Skin of body (tissue), 2 donors: Measurements from ENCODE around the gene PTPRF. TPM values are rescaled to one million over a fixed set of nuclear protein-coding genes. Genes with fewer than 3 reads are reported as not detected.

Experiments
- DNase-seq: peaks from one replicate; lab custom pipeline; 2025; lab: John Stamatoyannopoulos, UW
- total RNA-seq: library from RNA; depleted of rRNA; stranded (reverse); fragments of >200 nt; gene quantifications from one replicate; pipeline ENCODE4 v1.2.3, GENCODE V29; 2014

The PTPRF gene
- total RNA-seq, 1 donor from 2014 or later = 79.3 TPM

DNA sequence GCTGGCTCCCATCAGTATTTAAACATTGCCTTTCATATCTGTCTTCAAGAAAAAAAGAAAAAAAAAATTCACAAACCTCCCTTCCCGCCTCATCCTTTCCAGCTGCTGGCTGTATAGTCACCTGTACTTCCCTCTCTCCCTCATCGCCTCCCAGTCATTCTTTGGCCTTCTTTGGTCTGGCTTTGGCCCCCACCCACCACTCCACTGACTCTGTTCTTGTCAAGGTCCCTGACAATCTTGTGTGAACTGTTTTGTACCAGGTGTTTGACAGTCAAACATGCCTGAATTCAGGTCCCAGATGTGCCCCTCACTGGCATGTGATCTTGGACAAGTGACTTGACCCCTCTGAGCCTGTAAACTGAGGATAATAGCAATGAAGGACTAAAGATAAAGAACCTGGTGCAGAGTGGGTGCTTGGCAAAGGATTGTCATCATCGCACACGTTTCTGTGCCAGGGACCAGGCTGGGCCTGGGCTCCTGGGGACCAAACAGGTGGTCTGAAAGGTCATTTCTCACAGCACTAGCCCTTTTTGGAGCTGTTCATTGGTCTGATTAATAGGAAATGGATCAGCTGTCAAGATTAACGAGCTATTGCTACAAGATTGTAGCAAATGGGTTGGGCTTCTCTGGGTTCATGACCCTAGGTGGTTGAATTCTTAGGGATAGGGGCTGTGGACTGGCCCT, 21.5 kb downstream of the PTPRF start:
- DNase-seq = no peak

DNA sequence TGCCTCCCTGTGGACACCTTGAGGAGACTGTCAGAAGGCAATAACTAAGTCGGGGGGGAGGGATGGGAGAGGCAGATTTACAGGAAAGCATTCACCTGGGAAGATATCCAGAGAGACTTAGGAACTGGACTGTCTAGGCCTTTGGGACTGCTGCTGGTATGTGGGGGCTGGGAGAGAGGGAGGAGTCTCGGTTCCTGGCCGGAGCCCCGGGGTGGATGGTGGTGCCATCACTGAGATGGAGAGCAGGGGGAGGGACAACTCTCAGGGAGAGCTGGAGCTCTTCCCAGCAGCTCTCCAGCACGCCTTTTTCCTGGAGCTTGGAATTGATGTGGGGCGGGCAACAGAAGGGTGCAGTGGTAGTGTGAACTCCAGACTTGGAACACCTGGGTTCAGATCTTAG, 22.1 kb downstream of the PTPRF start:
- no peak for DNase-seq

DNA sequence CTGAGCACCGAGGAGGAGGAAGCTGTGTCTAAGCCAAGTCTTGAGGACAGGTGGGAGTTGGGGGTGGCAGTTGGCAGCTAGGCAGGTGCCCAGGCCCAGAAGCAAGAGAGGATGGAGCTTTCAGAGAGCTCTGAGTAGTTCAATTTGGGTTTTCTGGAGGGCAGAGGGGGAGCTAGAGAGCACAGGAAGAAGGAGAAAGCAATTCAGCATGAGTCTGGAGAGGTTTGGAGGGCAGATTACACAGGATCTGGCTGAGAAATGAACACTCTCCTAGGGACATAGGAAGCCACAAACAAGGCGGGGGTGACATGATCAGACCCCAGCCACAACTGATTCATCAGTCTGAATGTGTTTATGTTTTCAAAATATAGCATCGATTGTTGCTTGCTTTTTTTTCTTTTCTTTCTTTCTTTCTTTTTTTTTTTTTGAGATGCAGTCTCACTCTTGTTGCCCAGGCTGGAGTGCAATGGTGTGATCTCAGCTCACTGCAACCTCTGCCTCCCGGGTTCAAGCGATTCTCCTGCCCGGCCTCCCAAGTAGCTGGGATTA, 23.8 kb downstream of the PTPRF start:
- DNase-seq = no peak

DNA sequence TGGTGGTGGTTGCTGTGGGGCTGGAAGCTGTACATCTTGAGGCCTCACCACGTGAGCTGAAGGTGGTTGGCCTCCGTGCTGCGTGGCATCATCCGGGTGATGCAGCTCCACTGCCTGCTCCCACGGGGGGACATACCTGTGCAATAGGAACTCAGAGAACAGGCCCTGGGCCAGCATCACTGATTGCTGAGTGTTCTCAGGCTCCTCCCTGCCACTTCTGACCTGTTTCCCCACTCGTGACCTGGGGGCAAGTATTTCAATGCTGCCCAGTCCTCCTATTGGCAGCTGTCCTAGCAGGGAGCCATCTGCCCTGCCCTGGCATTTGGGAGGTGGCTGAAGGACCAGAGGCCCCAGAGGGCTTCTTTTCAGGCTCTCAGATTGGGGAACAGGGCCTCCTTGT, 26.1 kb downstream of the PTPRF start:
- no peak for DNase-seq

DNA sequence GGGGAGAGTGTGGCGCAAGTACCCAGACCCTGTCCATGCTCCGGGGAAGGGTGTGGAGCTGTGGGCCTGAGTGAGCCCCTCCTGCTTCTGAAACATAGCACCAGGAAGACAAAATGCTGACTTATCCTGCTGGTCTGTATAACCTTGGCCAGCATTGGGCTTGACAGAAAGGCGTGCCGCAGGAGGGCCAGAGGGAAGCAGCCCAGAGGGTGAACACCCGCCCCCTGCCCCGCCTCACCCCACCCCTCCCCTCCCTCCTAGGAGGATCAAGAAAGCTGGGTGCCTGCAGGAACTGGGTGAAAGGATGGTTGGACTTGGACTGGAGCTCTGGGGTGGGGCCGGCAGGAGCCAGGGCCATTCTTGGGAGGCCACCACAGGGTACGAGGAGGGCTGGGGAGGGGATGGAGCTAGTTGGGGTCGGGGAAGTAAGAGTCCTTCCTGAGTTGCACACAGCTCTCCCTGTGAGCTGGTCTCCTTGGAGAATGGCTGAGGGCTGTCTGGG, 27.1 kb downstream of the PTPRF start:
- no peak for DNase-seq

DNA sequence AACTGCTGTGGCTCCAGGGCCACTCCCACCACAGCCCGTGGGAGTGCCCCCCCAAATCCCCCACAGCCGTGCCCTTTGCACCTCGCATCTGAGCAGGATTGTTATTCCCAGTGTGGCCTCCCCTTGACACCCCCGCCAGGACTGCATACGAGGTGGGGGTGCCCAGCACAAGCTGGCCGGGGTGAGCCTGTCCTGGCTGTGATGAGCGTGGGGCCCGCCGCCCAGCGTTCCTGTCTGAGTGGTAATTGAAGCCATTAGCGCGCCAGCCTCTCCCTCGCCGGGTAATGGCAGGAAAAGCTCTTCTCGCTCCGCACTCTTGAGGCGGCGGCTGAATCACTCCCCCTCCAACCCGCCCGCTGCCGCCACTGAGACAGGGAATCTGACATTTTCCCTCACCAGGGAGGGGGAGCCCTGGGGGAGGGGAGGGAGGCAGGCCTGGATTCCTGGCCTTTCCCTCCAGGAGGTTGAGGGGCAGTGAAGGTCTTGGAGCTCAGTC, 27.7 kb downstream of the PTPRF start:
- DNase-seq = no peak

DNA sequence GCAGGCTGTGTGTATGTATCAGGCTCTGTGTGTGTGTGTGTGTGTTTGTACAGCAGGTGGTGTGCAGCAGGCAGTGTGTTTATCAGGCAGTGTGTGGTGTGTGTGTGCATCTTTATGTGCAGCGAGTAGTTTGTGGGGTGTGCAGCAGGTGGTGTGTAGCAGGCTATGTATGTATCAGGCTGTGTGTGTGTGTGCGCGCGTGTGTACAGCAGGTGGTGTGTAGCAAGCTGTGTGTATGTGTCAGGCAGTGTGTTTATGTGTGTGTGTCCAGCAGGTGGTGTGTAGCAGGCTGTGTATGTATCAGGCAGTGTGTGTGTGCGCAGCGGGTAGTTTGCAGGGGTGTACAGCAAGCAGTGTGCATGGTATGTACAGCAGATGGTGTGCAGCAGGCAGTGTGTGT, 29.0 kb downstream of the PTPRF start:
- no peak for DNase-seq

DNA sequence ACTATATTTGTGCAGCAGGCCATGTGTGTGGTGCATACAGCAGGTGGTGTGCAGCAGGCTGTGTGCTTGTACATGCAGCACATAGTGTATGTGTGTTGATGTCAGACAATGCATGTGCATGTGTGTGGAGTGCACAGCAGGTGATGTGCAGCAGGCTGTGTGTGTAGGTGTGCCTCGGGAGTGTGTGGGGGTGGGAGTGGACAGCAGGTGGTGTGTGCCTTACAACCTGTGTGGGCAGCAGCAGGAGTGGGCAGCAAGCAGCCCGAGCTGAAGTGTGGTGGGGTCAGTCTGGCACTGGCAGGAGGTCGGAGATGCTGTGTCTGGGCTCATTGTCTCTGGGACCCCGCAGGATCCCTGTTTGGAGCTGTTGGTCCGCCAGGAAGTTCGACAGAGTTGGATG, 29.6 kb downstream of the PTPRF start:
- DNase-seq = no peak

DNA sequence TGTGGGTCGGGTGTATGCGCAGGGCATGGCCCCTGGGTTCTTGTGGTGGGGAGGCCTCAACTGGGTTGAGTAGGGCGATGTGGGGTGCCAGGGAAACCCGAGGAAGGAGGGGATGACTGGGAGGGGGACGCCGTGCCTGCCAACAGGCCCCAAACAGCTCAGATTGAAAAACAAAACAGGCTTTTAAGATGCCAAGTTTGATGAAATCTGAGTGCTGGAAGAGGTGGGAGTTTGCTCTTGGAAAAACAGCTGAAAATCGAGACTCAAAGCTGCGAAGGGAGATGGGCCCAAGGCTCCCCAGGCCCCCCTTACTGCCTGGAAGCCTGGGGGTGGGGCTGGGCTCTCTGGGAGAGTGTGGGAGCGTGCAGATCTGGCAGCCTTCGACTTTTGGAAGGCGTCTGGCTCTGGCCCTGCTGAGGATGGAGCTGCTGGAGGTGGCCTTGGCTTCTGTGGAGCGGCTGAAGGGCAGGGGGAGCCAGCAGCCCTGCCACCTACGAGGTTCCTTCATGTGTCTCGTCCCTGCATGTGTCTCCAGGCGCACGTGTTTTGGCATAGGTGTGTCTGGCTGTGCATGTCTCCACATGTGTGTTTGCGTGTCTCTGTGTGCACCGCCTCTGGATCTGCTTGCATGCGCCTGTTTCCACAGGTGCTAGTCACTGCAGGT, 33.3 kb downstream of the PTPRF start:
- DNase-seq = peak; percentile 64

DNA sequence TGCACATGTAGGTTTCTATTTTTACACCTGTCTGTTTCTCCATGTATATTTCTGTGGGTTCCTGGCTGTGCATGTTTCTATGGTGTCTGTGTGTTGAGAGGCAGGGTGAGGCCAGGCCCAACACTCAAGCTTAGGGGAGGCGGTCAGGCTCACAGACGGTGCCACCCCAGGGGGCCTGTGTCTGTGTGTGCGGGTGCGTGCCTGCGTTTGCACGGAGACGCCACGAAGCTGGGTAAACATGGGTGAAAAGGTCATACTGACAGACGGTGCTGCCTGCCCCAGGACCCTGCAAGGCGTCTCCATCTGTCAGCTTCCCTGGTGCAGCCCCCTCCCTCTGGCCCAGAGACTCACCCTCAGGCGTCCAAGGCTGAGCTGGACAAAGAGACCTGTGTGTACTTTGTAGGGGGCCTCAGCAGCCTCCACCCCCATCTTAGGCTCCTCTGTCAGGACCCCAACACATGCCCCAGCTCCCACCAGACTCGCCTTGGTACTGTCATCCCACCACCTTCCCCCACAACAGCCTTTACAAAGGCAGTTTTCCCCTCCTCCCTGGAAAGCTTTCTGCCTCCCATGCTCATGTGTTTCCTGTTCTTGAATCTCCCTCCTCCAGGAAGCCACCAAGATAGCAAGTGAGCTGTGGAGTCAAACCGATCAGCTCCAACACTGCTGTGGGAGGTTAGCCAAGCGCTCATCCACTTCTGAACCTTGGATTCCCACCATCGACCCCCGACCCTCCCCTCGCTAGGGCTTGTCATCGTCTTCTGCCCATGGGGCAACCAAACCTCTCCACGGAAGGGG, 34.1 kb downstream of the PTPRF start:
- no peak for DNase-seq

DNA sequence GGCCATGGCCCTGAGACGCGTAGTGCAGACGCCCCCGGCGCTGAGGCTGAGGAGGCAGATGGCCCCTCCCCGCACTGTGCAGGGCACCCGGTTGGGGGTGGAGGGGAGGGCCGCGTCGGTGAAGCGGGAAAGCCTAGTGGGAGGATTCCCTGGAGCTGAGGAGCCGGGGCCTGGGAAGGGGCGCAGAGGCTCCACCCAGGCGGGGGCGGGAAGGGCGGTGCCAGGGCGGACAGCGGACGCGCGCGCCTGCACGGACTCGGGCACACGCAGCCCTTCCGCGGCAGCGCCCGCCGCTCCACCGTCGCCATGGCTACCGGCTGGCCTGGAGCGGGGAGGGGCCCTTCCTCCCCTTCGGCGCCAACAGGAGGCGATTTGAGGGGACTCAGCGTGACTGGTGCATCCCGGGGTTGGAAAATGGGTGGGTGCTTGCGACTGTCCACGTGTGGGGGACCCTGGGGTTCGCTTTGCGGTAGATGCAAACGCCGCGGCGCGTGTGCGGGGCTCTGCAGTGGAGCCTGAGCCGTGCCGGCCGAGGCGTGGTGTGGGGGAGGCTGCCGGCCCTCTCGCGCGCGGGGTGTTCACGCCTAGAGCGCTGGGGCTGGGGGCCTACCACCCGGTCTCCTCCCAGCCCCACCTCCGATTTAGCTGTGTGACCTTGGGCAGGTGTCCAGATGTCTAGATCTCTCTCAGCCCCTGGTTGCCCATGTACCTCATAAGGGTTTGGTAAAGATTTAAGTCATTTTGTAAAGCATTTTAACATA, 35.1 kb downstream of the PTPRF start:
- peak; percentile 43 for DNase-seq

DNA sequence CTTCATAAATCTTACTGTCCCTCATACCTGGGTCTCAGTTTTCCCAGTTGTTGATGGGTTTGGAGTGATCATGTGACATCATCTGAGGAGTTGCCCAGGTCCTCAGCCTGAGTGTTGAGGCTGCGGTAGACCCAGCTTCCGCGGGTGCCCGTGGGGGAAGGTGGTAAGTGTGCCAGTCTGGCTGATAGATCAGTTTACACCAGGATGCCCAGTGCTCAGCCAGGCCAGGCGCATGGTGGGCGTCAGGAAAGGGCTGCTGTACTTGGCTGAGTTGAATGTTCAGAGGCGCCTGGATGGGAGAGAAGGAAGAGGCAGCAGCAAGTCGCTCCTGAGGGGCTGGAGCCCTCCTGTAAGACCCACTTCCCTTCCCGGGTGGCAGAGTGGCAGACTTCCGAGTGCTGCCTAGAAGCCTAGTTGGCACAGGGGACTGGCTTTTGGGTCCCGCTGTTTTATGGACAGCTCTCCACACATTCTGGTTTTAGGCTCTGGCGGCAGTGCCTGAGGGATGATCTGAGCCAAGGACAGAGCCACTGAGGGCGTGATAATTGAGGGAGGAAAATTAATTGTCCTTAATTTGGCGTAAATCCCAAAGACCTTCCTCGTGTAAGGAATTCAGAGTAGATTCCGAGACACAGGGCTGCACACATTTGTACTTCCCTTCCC, 35.8 kb downstream of the PTPRF start:
- no peak for DNase-seq

DNA sequence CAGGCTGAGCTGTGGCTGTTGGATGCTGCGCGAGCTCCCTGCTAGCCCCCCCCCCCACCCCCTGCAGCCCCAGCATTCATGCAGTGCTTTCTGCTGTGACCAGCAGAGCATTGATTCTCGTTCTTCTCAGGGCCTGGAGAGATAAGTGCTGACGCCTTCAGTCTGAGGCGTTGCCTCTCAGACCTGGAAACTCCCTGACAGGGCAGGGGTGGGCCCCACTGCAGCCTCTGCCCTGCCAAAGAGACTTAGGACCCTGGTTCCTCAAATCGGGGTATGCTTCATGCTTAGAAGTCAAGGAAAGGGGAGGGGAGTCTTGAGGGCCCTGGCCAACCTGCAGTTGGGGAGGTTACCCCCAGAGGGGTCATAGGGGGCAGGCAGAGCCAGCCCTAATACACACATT, 38.5 kb downstream of the PTPRF start:
- DNase-seq = no peak

DNA sequence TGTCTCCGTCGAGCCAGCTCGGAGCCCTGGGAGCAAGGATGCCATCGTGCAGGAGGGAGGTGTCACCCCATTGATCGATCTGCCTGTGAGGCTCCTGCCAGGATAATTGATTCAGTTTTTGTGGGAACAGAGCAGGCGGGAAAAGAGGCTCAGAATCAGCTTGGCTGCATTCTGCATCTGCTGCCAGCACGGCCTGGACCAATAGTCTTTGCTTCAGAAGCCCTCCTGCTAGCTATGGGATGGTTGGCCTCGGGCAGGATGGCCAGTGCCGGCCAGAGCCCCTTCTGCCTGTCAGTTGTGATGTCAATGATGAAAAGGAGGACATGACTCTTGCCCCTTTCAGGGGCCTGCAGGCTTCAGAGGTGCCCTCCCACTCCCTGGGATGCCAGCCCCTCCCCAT, 39.6 kb downstream of the PTPRF start:
- no peak for DNase-seq

DNA sequence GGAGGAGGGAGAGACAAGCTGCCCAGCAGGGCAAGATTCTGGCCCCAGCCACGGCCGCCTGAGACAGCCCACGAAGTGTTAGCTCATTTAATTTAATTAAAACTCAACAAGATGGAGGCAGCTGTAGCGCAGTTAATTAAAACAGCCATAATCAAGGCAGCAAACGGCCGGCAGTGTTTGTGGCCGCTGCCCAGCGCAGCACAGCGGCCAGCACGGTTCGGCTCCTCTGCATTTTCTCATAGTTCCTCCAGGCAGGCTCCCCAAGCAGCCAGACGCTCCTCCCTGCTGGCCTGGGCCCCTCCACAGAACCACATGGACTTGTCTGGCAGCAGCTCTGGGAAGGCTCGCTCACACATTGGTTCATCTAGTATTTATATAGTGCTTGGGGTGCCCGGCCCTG, 40.0 kb downstream of the PTPRF start:
- no peak for DNase-seq

DNA sequence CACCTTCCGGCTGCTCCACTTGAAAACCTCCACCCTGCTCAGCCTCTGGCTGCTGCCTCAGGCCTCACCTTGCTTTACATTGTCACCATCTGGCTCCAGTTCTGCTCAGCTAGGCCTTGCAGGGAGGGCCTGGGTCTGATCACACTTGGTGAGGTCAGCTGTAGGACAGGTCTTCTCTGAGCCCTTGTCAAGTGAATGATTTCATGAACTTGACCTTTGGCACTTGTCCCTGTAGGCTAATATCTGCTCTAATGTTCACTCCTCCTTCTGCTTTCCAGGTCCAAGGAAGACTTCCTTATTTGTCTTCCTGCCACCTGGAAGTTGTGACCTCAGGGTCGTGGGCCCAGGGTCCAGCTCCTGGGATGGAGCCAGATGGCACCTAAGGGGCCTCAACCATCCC, 41.4 kb downstream of the PTPRF start:
- DNase-seq = no peak

DNA sequence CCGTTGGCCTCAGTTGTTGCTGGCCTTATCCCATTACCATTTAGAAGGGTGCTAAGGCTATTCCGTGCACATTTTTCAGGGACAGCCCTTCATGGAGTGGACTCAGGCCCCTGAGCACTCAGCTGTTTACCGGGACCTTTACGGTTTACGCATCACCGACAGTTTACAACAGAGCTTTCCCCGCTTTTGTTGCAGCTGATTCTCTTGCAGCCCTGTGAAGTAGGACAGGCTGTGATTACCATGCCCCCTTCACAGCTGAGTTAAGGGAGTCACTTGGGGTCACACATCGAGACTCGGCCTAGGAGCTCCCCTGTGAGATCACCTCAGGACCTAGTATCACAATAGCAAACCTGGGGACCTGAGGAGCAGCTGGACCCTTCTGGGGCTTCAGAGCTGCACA, 41.9 kb downstream of the PTPRF start:
- no peak for DNase-seq

DNA sequence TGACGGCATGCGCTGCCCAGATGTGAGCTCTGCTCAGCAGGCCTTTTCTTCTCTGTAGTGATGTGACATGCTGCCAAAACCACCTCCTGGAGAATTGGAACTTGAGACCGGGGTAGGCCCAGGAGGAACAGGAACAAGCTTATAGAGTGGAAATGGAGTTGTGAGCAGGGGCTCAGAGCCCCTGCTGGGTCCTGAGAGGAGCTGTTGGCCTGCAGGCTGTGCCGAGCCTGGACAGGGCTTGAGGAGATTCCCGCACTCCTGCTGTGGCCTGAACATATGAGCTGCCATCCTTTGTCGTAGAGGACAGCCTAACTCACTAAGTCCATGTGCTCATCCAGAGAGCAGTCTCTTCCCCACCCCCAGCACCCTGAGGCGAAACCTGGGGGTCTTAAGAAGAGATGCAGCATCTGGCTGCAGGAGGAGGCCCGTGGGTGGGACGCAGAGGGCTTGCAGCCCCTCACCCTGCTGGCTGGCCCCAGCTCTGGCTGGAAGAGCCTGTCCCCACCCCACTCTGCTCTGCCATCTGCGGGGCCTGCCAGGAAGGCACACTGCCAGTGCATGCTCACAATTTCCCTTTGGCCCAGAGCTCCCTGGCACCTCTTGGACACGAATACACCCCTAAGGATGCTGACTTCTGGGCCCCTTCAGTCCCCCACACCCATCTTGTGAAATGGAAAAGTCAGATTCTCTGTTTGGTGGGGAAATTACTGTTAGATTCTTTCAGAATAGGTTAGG, 42.5 kb downstream of the PTPRF start:
- DNase-seq = no peak

DNA sequence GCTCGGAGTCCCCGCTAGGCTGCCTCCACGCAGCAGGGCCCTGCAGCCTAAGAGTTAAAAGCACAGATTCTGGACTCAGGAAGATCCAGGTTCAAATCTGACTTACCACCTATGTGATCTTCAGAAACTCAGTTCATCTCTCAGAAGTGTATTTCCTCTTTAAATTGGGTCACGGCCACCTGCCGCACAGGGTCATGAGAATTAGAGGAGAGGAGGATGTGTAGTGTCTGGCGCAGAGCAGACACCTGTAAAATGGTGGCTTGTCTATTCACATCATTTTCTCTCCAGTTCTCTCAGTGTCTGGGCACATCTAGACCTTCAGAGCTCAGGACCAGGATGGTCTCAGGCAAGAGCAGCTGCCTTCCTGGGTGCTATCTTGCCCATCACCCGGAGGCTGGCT, 45.8 kb downstream of the PTPRF start:
- no peak for DNase-seq
